NCI-H2107 treated with DMSO at 0.1 percent for 48 hours (cell line): ENCODE data around the gene SMU1.
"Not testable (repeated sequence)": the region's sequence is repeated elsewhere in the genome, so short reads cannot be mapped to it uniquely, and the experiment has no call there.

Experiments used
- DNase-seq: peaks from one replicate; lab custom pipeline; 2025; ENCODE audit not compliant: unreplicated experiment; lab: John Stamatoyannopoulos, UW

Gene SMU1

GRCh38 chr9:33105959-33106358, 29.5 kb upstream of the SMU1 start:
- no peak for DNase-seq

DNA sequence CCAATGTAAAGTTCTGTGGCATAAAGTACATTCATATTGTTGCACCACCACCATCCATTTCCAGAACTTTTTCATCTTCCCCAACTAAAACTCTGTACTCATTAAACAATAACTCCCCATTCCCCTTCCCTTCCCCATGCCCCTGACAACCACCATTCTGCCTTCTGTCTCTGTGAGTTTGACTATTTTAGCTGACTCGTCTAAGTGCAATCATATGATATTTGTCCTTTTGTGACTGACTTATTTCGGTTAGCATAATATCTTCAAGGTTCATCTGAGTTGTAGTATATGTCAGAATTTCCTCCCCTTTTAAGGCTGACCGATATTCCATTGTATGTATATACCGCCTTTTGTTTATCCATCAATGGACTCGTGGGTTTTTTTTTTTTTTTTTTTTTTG, 29.0 kb upstream of the SMU1 start:
- DNase-seq, result no peak

DNA sequence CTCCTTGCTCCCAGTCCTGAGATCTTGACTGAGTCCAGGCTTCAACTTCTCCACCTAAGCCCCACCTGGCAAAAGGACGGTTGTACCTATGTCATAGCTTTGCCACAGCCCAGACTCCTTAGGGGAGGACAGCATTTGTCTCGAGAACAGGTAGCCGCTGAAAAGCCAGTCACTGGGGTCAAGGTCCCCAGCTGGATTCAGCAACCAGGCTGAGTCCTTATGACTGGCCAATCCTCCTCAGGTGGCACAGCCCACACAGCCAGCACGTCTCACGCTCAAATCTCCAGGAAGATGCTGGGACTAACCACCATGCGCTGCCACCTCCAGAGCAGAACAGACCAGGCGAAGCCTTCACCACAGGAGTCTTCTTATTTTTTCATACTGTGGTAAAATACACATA, 27.9 kb upstream of the SMU1 start:
- DNase-seq, result no peak

DNA sequence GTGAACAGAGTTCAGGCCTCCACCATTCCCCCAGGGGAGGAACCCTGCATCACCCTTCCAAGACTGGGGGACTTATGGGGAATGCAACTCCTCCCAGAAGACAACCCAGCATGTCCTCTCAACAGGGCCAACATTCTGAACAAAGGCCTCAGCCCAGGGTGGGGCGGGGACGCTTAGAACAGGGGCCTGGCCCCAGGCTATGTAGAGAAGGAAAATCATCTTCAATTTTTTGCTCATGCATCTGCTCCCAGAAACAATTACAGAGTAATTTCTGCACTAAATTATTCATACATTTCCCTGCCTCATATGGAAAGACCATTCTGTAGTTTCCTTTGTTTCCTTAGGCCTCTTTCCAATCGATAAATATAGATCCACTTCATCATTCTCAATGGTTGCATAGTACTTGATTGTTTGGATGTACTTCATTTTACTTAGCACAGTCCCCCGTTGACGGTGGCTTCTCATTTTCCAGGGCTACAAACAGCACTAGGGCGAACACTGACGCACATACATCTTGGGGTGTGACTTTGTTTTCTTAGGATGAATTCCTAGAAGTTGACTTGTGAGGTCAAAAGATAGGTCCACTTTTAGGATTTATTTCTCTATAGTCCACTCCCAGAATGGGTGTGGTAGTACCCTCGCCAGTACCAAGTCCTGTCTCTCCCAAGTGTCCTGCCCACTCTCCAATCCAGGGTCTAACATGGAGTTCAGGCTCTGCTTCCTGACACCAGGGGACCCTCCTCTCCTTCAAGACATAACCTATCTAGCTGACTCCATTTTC, 27.2 kb upstream of the SMU1 start:
- DNase-seq, result no peak

DNA sequence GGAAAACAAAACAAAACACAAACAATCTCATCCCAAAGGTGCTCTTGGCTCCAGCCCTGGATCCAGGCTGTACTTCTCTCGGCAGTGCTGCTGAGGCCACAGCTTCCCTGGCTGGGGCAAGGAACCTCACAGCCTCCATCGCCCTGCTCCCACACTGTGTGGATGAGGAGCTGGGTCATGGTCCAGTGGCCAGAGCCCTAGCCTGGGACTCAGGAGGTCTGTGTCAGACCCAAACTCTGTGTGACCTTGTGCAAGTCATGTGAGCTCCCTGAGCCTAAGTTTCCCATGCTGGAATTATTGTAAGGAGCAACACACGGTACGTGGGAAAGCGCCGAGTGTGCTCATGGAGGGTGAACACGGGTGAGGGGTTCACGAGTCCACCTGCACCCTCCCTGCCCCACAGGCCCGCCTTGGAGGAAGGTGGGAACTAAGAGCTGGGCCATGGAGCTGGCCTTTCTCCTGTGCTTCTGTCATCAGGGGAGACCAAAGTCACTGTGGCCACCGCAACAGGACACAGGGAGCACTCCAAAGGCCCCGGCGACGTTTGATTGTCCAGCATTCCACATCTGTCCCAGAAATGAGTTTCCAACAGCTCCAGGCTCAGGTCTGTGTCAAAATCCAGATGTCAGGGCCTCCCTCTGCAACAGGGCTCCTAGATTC, 26.2 kb upstream of the SMU1 start:
- DNase-seq, result no peak

DNA sequence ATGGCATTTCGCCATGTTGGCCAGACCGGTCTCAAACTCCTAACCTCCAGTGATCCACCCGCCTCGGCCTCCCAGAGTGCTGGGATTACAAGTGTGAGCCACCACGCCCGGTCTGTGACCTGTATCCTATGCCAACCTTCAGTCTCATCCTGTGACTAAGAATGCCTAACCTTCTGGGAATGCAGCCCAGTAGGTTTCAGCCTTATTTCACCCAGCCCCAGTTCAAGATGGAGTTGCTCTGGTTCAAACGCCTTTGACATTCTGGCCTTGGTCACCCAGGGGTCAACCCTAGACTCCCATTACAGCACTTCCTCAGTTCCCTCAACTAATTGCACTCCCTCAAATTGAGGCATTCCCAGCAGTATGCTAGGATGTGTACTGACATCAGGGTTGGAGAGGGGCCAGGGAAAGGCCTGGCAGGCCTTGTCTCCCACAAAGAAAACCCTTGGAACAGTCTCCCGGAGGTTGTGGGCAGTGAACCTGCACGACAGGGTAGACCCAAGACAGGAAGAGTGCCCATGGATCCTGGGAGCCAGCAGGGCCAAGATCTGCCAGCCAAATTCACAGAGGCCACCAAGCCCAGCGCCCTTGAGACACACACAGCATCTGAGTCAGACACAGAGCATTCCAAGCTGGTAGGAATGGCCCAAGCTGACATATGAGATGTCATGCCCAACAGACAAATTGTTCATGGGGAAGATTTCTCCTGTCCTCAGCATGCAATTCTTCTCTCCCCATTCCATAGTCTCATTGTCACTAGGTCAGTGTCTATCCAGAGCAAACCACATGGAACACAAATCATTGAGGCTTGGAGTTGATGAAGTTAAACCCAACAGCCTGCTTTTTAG, 24.9 kb upstream of the SMU1 start:
- DNase-seq, result no peak

- no peak for DNase-seq
Observed at GRCh38 chr9:33099754-33100153, 23.3 kb upstream of the SMU1 start.

DNA sequence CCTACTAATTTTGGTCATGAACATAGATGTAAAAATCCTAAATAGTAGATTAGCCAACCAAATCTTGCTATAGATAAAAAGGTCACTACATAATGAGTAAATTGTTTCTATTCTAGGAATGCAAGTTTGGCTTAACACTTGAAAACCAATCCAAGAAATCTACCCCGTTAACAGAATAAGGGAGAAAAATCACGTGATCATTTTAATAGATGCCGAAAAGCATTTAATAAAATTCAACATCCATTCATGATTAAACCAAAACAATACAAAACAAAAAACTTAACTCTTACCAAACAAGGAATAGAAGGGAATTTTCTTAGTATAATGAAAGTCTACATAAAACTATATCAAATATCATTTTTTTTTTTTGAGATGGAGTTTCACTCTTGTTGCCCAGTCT, 20.7 kb upstream of the SMU1 start:
- no peak for DNase-seq

DNA sequence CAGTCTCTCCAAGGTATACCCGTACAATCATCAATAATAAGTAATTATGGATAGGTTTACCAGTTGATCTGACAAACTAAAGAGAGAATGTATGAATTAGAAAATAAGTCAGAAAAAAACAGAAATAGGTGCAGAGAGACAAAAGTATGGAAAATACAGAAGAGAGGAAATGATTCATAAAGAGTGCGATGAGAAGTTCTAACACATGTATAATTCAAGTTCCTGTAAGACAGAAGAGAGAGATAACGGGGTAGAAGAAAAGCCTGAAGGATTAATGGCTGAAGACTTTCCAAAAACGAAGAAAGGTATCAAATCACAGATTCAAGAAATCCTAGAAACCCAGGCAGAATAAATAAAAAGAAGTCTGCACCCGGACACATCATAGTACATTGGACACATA, 16.2 kb upstream of the SMU1 start:
- no peak for DNase-seq

- not testable (repeated sequence) for DNase-seq
Observed at GRCh38 chr9:33085672-33086071, 9.2 kb upstream of the SMU1 start.

GRCh38 chr9:33082538-33083326, 6.3 kb upstream of the SMU1 start:
- no peak for DNase-seq

GRCh38 chr9:33082128-33082527, 5.7 kb upstream of the SMU1 start:
- DNase-seq, result no peak

DNA sequence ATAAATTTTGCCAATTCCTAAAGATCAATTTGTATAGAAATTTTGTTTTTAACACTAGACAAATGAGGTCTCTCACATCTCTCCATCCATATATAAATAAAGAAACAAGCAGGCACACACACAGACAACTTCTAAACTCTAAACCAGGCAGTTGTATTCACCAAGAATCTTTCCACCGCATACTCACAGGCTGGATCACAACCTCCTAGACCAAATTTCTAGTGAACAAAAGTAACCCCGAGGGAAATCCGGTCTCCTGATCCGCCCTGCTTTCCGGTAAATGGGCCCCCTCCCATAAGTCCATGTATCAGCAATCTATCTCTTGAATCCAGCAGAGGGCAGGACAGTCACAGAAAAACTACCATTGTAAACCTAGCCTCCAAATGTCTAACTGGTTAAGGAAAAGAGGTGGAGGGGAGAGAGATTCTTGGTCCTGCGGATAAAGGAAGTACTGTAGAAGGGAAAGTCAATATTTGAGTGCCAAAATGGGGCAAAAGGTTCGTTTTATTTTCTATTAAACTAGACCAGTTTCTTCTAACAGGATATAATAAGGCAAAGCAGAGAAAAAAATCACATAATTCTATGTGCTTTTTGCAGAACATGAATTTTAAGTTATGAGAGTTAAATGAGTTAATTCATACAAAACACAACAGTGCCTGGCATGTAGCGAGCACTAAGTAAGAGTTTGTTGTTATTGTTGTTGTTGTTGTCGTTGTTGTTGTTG, 4.8 kb upstream of the SMU1 start:
- DNase-seq, result peak; percentile 81

GRCh38 chr9:33080534-33080933, 4.1 kb upstream of the SMU1 start:
- no peak for DNase-seq

- DNase-seq, result no peak
Observed at GRCh38 chr9:33068991-33069390, 7.5 kb downstream of the SMU1 start.

DNA sequence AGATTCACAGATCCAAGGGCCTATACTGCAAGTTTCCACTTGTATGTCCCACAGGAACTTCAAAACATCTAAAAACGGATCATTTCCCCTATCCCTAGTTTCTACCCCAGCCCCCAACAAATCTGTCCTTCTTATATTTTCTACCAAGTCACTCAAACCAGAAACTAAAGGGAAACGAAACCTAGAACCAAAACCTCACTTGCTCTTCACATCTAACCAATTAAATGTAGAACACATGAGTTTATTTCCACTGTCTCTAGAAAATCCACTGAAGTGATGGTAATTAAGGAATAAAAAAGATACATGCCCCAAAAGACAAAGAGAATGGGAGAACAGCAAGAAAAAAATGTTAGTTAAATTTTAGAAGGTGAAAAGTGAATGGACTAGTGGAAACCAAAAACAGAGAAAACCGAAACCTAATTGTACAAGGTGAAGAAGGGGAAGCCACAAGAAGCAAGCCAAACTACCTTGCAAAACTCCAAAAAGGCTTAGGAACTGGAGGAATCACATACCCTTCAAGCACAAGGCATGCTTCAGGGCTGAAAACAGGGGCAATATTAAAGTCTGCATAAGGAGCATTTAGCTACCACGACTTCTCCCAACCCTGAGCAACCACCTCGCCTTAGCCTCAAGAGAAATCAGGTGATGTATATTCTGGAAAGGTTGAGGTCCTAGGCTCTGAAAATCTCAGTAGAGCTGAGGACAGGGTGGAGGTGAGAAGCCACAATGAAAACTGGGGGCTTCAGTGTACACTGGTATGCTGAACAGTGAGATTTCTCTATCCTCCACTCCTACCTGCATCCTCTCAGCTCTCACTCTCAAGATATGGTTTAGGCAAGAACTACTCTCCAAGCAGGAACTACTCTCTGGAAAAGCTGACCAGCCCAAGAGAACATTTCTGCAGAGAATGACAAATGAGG, 11.1 kb downstream of the SMU1 start:
- DNase-seq, result no peak

DNA sequence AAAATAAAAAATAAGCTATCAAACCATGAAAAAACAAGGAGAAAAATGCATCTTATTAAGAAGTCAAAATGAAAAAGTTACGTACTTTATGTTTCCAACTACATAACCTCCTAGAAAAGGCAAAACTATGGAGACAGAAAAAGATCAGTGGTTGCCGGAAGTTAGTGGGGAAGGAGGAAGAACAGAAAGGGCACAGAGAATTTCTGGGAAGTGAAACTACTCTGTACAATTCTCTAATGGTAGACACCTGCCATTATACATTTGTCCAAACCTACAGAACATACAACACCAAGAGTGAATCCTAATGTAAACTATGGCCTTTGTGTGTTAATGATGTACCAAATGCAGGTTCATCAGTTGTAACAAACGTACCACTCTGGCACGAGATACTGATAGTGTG, 25.3 kb downstream of the SMU1 start:
- DNase-seq, result no peak

DNA sequence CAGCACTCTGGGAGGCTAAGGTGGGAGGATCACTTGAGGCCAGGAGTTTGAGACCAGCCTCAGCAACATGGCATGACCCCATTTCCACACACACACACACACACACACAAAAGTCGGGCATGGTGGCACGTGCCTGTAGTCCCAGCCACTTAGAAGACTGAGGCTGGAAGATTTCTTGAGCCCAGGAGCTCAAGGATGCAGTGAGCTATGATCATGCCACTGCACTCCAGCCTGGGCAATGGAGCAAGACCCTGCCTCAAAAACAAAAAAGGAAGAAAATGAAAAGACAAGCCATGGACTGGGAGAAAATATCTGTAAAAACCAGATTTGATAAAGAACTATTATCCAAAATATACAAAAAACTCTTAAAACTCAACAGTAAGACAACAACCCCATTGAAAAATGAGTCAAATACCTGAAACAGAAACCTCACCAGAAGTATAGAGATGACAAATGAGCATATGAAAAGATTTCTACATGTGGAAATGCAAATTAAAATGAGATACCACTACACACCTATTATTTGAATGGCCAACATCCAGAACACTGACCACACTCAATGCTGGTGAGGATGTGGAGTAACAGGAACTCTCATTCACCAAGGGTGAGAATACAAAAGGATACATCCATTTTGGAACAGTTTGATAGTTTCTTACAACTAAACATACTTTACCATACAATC, 26.7 kb downstream of the SMU1 start:
- DNase-seq, result no peak

- no peak for DNase-seq
Observed at GRCh38 chr9:33048054-33048465, 28.4 kb downstream of the SMU1 start.
